HG02763 (cell line): ENCODE results near the gene SLC47A1.
"Not testable (repeated sequence)": the region's sequence is repeated elsewhere in the genome, so short reads cannot be mapped to it uniquely, and the experiment has no call there.

Source experiments
- ATAC-seq: cut with Tn5 transposase; IDR thresholded peaks from one replicate; pipeline ENCODE4 v1.9.1; 2021; ENCODE audit warnings: mild to moderate bottlenecking, moderate library complexity; ENCODE audit not compliant: unreplicated experiment

Gene SLC47A1

GRCh38 chr17:19519388-19520291, 14.0 kb upstream of the SLC47A1 start:
- not testable (repeated sequence) for ATAC-seq

- ATAC-seq: no peak
These were observed 13.0 kb upstream of the SLC47A1 start for GRCh38 chr17:19520641-19521040.

- ATAC-seq: no peak
These were observed 10.0 kb upstream of the SLC47A1 start for GRCh38 chr17:19523690-19524089.

- ATAC-seq: not testable (repeated sequence)
These were observed 6.7 kb upstream of the SLC47A1 start for GRCh38 chr17:19526950-19527349.

GRCh38 chr17:19531780-19532501, 1.7 kb upstream of the SLC47A1 start:
- no peak for ATAC-seq

GRCh38 chr17:19533036-19533717, 477 bp upstream of the SLC47A1 start:
- no peak for ATAC-seq

GRCh38 chr17:19534562-19535149, 1.0 kb downstream of the SLC47A1 start:
- no peak for ATAC-seq

GRCh38 chr17:19537111-19537510, 3.5 kb downstream of the SLC47A1 start:
- no peak for ATAC-seq

- no peak for ATAC-seq
These were observed 4.7 kb downstream of the SLC47A1 start for GRCh38 chr17:19538095-19539039.

GRCh38 chr17:19539040-19539399, 5.4 kb downstream of the SLC47A1 start:
- ATAC-seq: no peak

- ATAC-seq: no peak
These were observed 6.2 kb downstream of the SLC47A1 start for GRCh38 chr17:19539841-19540311.

- no peak for ATAC-seq
These were observed 7.2 kb downstream of the SLC47A1 start for GRCh38 chr17:19540706-19541370.

- ATAC-seq: no peak
These were observed 7.8 kb downstream of the SLC47A1 start for GRCh38 chr17:19541445-19541844.

GRCh38 chr17:19542247-19542646, 8.6 kb downstream of the SLC47A1 start:
- no peak for ATAC-seq

- ATAC-seq: no peak
These were observed 10.7 kb downstream of the SLC47A1 start for GRCh38 chr17:19544366-19544765.

GRCh38 chr17:19546289-19547065, 12.8 kb downstream of the SLC47A1 start:
- no peak for ATAC-seq

- no peak for ATAC-seq
These were observed 16.3 kb downstream of the SLC47A1 start for GRCh38 chr17:19549746-19550623.

GRCh38 chr17:19551165-19551564, 17.5 kb downstream of the SLC47A1 start:
- ATAC-seq: no peak
